ENCODE measurements around the gene TRAK1.

Gene TRAK1

GRCh38 chr3:42062464-42062863 lies 28.7 kb upstream of the TRAK1 start:
- H3K27ac ChIP-seq: peak overlapping the region; percentile 85

DNA sequence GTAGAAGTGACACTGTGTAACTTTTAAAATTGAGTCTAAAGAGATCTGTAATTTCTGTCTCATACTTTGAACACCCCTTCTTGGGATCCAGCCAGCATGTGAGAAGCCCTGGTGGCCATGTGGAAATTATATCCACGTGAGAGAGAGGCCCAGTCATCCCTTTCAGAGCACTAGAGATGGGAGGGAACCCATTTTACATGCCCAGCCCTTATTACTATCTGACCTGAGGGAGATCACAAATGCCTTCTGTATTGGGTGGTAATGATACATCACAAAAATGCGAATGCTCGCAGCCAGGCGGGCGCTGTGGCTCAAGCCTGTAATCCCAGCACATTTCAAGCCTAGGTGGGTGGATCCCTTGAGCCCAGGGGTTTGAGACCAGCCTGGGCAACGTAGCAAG lies 27.3 kb upstream of the TRAK1 start:
- Histone ChIP-seq H3K9ac (ENCODE audit: insufficient read length) (no peak overlapping the region), H3K4me3 (no peak overlapping the region), H3K27ac (peak overlapping the region; percentile 77), H3K9me3 (ENCODE audit: low read depth, low read length) (no peaks in the 10 kb centered on the region), H3K36me3 (ENCODE audit: insufficient read depth, low read length) (no peaks in the 10 kb centered on the region)
- no peak for TF ChIP-seq FOXP2 (optimal IDR thresholded peaks at IDR 0.05; ENCODE audit: control extremely low read depth, extremely low read length, insufficient read depth)
- no peak for TF ChIP-seq POLR2AphosphoS5 (IDR thresholded peaks at IDR 0.05; ENCODE audit: borderline replicate concordance, low read depth, low read length)
- TF ChIP-seq EZH2 (IDR thresholded peaks at IDR 0.05): no peak
- no peak for DNase-seq (ENCODE audit: low read depth, low spot score)

More at GRCh38 chr3:42062464-42062863, 28.7 kb upstream of the TRAK1 start:
- Histone ChIP-seq H3K9me3 (ENCODE audit: low read depth, low read length) (no peaks in the 10 kb centered on the region), H3K9ac (ENCODE audit: insufficient read length) (no peak overlapping the region), H3K36me3 (ENCODE audit: insufficient read depth, low read length) (no peaks in the 10 kb centered on the region), H3K4me3 (no peak overlapping the region)
- TF ChIP-seq EZH2 (IDR thresholded peaks at IDR 0.05): no peak
- no peak for TF ChIP-seq POLR2AphosphoS5 (IDR thresholded peaks at IDR 0.05; ENCODE audit: borderline replicate concordance, low read depth, low read length)
- DNase-seq (ENCODE audit: low read depth, low spot score): no peak

- Histone ChIP-seq H3K36me3 (ENCODE audit: insufficient read depth, low read length) (no peaks in the 10 kb centered on the region), H3K27ac (peak overlapping the region; percentile 91), H3K4me3 (peak overlapping the region; percentile 52), H3K9ac (ENCODE audit: insufficient read length) (peak overlapping the region; percentile 26), H3K9me3 (ENCODE audit: low read depth, low read length) (no peaks in the 10 kb centered on the region)
- DNase-seq (ENCODE audit: low read depth, low spot score): no peak
- TF ChIP-seq FOXP2 (optimal IDR thresholded peaks at IDR 0.05; ENCODE audit: control extremely low read depth, extremely low read length, insufficient read depth) (no peak), POLR2AphosphoS5 (IDR thresholded peaks at IDR 0.05; ENCODE audit: borderline replicate concordance, low read depth, low read length) (no peak; the same call in 1 of the 2 replicates)
Observed at GRCh38 chr3:42066516-42067181, 24.5 kb upstream of the TRAK1 start.

DNA sequence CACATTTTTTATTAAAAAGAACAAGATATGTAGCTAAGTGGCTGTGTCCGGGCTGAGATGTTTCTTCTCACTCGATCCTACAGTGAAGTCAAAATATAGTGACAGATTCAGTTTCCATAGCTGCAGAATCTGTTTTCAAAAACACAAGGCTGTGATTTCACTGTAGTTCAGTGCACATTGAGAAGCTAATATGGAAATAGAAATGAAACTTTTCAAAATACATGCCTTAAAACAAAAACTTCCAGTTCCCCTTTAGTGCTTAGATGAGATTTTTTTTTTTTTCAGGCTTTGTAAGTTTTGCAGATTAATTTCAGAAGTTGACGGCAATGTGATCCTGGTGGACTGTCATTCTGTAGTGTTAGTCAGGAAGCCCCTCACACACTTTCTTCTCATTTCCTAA lies 23.8 kb upstream of the TRAK1 start:
- Histone ChIP-seq H3K9ac (ENCODE audit: insufficient read length) (peak overlapping the region; percentile 26), H3K27ac (peak overlapping the region; percentile 91)
- DNase-seq (ENCODE audit: low read depth, low spot score): no peak

DNA sequence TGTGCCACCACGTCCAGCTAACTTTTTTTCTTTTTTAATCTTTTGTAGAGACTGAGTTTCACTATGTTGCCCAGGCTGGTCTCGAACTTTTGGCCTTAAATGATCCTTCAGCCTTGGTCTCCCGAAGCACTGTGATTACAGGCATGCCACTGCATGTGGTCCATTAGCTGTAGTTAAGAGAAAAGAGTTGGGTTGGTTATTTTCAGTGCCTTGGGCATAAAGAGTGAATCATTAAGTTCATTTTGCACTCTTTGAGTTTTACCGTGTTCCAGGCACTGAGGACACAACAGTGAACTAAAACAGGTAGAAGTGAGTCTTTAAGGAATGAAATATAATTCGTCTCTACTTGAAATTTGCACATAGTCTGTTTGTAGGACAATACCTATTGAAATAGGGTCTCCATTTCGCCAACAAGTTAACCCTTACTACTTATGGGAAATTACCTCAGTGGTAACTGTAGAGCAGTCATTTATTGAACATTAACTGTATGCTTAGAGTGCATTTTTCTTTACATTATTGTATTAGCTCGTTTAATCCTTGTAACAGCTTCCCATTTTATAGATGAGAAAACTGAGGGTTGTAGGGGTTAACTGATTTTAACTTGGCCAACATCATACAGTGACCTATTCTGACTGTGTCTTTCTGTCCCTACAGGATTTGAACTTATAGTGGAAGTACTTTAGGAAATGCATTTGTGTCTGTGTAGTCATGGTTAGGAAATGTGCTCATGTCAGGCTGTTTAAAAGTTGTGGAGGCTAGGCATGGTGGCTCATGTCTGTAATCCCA lies 22.7 kb upstream of the TRAK1 start:
- H3K9ac ChIP-seq (ENCODE audit: insufficient read length): no peak overlapping the region
- no peak overlapping the region for H3K27ac ChIP-seq
- no peaks in the 10 kb centered on the region for H3K36me3 ChIP-seq (ENCODE audit: insufficient read depth, low read length)
- H3K4me3 ChIP-seq: no peak overlapping the region
- no peaks in the 10 kb centered on the region for H3K9me3 ChIP-seq (ENCODE audit: low read depth, low read length)
- DNase-seq (ENCODE audit: low read depth, low spot score): no peak
- TF ChIP-seq POLR2AphosphoS5 (IDR thresholded peaks at IDR 0.05; ENCODE audit: borderline replicate concordance, low read depth, low read length) (no peak), FOXP2 (optimal IDR thresholded peaks at IDR 0.05; ENCODE audit: control extremely low read depth, extremely low read length, insufficient read depth) (no peak), EZH2 (IDR thresholded peaks at IDR 0.05) (no peak)

More for the DNA sequence above, 23.8 kb upstream of the TRAK1 start:
- TF ChIP-seq EZH2 (IDR thresholded peaks at IDR 0.05) (no peak), POLR2AphosphoS5 (IDR thresholded peaks at IDR 0.05; ENCODE audit: borderline replicate concordance, low read depth, low read length) (no peak), FOXP2 (optimal IDR thresholded peaks at IDR 0.05; ENCODE audit: control extremely low read depth, extremely low read length, insufficient read depth) (no peak)
- Histone ChIP-seq H3K36me3 (ENCODE audit: insufficient read depth, low read length) (no peaks in the 10 kb centered on the region), H3K9me3 (ENCODE audit: low read depth, low read length) (no peaks in the 10 kb centered on the region), H3K4me3 (peak overlapping the region; percentile 52)

DNA sequence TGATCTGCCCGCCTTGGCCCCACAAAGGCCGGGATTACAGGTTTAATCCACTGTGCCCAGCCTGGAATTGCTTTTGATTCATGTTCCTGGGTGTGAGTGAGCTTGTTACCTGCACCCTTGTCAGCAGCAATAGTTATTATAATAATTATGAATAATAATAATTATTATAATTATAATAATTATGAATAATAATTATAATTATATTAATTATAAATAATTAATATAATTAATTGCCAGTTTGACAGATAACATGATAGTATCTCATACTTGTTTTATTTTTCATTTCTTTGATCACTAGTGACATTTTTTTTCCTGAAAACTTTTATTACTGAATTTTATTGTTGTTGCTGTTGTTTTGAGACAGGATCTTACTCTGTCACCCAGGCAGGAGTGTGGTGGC lies 21.1 kb upstream of the TRAK1 start:
- no peak for DNase-seq (ENCODE audit: low read depth, low spot score)
- no peak overlapping the region for H3K27ac ChIP-seq
- TF ChIP-seq FOXP2 (optimal IDR thresholded peaks at IDR 0.05; ENCODE audit: control extremely low read depth, extremely low read length, insufficient read depth) (no peak), EZH2 (IDR thresholded peaks at IDR 0.05) (no peak), POLR2AphosphoS5 (IDR thresholded peaks at IDR 0.05; ENCODE audit: borderline replicate concordance, low read depth, low read length) (no peak)
- H3K9me3 ChIP-seq (ENCODE audit: low read depth, low read length): no peaks in the 10 kb centered on the region
- H3K4me3 ChIP-seq: no peak overlapping the region
- no peak overlapping the region for H3K9ac ChIP-seq (ENCODE audit: insufficient read length)
- no peaks in the 10 kb centered on the region for H3K36me3 ChIP-seq (ENCODE audit: insufficient read depth, low read length)

DNA sequence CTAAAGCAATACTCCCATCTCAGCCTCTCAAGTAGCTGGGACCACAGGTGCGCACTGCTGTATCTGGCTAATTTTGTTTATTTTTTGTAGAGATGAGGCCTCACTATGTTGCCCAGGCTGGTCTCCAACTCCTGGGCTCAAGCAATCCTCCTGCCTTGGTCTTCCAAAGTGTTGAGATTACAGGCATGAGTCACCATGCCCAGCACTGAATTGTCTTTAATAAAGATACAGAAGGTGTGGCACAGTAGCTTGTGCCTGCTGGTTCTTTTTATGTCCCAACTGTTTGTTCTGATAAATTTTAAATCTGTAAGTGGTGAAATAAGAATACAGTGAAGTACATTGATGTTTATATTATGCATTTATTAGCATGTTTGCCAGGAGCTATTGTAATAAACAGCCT lies 20.6 kb upstream of the TRAK1 start:
- no peak for TF ChIP-seq POLR2AphosphoS5 (IDR thresholded peaks at IDR 0.05; ENCODE audit: borderline replicate concordance, low read depth, low read length)
- no peak for TF ChIP-seq EZH2 (IDR thresholded peaks at IDR 0.05)
- TF ChIP-seq FOXP2 (optimal IDR thresholded peaks at IDR 0.05; ENCODE audit: control extremely low read depth, extremely low read length, insufficient read depth): no peak

DNA sequence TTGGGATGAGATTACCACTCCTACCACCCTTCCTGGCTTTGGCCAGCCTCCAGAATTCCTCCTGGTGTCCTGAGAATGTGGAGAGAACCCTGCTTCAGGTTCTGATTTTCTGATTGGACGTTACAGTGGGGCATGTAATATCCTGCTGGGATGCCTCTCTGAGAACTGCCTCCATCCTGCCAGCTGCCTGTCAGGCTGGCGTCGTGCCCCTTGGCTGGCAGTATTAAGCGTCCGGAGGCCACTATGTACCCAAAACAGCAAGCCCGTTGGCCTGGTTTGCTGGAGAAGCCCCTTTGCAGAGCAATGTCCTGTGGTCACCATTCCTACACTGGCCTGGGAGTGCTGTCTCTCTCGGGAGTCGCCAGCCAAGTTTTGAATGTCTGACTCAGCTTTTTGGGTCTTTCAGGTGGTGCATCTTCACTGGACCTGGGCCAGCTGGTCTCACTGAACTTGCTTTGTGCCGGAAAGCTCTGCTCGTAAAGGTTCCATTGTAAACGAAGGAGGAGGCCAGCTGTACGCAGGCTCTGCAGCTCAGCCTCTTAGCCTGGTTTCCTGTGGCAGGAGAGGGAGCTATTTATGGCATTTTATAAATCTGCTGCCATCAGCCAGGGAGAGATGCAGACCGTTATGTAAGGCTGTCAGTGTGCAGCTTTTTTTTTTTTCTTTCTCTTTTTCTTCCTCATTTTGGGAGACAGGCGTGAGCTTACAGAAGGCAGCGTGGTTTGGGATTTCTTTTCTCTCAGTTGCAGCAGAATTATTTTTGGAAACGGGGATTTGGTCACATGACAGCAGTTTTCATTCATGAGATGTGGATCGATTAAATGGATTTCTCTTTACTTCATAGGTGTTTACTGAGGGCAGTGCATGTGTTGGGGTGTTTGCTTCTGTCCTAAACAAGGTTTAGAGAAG lies 19.0 kb upstream of the TRAK1 start:
- Histone ChIP-seq H3K4me3 (peak overlapping the region; percentile 69), H3K9me3 (ENCODE audit: low read depth, low read length) (no peaks in the 10 kb centered on the region), H3K27ac (peak overlapping the region; percentile 54; the same call in 1 of the 2 replicates), H3K36me3 (ENCODE audit: insufficient read depth, low read length) (no peaks in the 10 kb centered on the region), H3K9ac (ENCODE audit: insufficient read length) (peak overlapping the region; percentile 37)
- TF ChIP-seq FOXP2 (optimal IDR thresholded peaks at IDR 0.05; ENCODE audit: control extremely low read depth, extremely low read length, insufficient read depth): no peak
- no peak for TF ChIP-seq EZH2 (IDR thresholded peaks at IDR 0.05)
- no peak for TF ChIP-seq POLR2AphosphoS5 (IDR thresholded peaks at IDR 0.05; ENCODE audit: borderline replicate concordance, low read depth, low read length)
- no peak for DNase-seq (ENCODE audit: low read depth, low spot score)

More for the DNA sequence above, 20.6 kb upstream of the TRAK1 start:
- Histone ChIP-seq H3K4me3 (no peak overlapping the region), H3K9ac (ENCODE audit: insufficient read length) (no peak overlapping the region), H3K9me3 (ENCODE audit: low read depth, low read length) (no peaks in the 10 kb centered on the region), H3K27ac (no peak overlapping the region), H3K36me3 (ENCODE audit: insufficient read depth, low read length) (no peaks in the 10 kb centered on the region)
- no peak for DNase-seq (ENCODE audit: low read depth, low spot score)
